Activated T-cell treated with anti-CD3 and anti-CD28 coated beads for 4 hours (primary cell): ENCODE measurements around the gene CLSTN1.
"Not testable (repeated sequence)": the region's sequence is repeated elsewhere in the genome, so short reads cannot be mapped to it uniquely, and the experiment has no call there.

Source experiments
- DNase-seq: peaks from one replicate; pipeline ENCODE4 v3.0.0-alpha.2; 2020

CLSTN1 gene

DNA sequence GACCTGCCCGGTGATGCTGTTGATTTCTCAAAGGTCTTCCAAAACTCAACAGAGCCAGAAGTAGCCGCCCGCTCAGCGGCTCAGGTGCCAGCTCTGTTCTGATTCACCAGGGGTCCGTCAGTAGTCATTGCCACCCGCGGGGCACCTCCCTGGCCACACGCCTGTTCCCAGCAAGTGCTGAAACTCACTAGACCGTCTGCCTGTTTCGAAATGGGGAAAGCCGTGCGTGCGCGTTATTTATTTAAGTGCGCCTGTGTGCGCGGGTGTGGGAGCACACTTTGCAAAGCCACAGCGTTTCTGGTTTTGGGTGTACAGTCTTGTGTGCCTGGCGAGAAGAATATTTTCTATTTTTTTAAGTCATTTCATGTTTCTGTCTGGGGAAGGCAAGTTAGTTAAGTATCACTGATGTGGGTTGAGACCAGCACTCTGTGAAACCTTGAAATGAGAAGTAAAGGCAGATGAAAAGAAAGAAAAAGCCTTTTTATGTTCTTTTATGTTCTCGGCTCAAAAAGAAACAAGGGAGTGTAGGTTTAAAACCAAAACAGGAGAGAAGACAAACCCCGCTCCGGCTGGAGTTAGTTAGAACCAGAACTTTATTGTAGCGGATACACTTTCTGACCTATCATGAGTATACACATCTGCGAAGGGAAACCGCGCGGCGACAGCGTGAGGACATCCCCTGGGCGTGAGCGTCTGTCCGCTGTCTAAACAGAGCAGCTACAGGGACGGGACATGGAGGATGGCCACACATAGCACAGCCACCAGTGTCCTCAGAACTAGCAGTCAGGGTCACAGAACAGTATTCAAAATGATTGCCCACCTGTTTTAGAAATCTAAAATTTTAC is 95.1 kb downstream of the CLSTN1 start:
- no peak for DNase-seq

DNA sequence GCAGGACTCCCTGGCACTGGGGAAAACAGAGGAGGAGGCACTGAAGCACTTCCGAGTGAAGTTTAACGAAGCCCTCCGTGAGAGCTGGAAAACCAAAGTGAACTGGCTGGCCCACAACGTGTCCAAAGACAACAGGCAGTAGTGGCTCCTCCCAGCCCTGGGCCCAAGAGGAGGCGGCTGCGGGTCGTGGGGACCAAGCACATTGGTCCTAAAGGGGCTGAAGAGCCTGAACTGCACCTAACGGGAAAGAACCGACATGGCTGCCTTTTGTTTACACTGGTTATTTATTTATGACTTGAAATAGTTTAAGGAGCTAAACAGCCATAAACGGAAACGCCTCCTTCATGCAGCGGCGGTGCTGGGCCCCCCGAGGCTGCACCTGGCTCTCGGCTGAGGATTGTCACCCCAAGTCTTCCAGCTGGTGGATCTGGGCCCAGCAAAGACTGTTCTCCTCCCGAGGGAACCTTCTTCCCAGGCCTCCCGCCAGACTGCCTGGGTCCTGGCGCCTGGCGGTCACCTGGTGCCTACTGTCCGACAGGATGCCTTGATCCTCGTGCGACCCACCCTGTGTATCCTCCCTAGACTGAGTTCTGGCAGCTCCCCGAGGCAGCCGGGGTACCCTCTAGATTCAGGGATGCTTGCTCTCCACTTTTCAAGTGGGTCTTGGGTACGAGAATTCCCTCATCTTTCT is 96.7 kb downstream of the CLSTN1 start:
- DNase-seq = no peak

DNA sequence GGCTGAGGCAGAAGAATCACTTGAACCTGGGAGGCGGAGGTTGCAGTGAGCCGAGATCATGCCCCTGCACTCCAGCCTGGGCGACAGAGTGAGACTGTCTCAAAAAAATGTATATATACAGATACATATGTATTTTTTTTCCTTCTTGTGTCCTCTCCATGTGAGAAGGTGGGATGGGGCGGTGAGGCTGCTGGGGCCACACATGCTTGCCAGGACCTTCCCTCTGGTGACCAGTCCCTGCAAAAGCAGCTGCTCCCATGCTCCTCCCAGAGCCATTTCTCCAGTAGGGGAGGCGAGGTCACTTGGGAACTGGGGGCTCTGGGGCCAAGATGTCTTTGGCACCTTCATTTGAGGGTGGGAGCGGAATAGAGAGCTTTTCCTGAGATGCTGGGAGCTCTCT is 97.4 kb downstream of the CLSTN1 start:
- DNase-seq = no peak

DNA sequence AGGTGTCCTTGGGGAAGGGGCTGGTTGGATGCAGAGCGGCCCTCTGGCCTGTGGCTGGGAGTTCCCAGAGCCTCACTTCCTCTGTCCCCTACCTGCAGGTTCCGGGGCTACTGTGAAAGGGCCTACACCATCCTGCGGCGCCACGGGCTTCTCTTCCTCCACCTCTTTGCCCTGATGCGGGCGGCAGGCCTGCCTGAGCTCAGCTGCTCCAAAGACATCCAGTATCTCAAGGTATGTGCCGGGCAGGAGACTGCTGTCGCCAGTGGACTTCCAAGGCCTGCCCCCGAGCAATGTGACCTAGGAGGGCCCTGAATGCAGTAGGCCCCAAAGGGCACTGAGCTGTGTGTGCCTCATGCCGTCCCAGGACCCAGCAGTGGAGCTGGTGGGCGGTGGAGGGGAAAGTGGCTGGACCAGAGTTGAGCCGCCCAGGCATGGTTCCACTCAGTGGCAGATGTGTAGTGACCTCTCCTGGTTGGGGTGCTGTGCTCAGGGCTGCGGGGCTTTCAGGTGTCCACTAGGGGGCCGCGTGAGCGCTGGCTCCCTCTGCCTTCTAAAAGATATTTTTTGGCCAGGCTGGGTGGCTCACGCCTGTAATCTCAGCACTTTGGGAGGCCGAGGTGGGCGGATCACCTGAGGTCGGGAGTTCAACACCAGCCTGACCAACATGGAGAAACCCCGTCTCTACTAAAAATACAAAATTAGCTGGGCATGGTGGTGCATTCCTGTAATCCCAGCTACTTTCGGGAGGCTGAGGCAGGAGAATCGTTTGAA is 98.9 kb downstream of the CLSTN1 start:
- peak; percentile 62 for DNase-seq

DNA sequence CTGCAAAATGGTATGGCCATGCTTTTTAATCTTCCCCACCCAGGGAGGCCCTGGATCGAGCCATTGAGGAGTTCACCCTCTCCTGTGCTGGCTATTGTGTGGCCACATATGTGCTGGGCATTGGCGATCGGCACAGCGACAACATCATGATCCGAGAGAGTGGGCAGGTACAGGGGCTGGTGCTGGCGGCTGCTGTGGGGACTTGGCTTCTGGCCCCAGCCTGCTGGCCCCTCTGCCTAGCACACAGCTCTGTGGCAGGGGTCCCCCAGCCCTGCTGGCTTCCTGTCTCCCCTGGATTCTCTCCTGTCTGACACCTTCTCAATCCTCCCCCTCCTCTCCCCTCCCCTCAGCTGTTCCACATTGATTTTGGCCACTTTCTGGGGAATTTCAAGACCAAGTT is 99.8 kb downstream of the CLSTN1 start:
- no peak for DNase-seq

DNA sequence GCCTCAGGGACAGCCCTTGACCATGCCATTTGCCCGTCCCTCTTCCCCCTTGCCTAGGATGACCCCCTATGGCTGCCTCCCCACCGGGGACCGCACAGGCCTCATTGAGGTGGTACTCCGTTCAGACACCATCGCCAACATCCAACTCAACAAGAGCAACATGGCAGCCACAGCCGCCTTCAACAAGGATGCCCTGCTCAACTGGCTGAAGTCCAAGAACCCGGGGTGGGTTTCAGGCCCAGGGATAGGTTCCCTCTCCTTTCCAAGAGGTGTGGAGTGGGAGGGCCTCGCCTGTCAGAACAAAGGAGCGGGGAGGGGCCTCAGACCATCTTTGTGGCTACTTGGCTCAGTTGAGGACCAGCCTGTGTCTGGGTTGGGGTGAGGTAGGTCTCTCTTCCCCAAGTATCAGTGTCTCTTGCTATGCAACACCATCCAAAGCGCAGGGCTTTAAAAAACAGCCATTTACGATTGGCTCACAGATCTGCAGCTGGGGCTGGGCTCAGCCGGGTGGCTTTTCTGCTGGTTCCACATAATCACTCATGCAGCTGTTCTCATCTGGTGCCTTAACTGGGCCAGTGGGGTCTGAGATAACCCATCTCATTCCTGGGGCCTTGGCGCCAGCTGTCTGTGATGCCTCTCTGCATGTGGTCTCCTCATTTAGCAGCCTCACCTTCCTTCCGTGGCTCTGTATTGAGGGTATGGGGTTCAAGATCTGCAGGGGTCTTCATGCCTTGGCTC is 100.5 kb downstream of the CLSTN1 start:
- DNase-seq = no peak

DNA sequence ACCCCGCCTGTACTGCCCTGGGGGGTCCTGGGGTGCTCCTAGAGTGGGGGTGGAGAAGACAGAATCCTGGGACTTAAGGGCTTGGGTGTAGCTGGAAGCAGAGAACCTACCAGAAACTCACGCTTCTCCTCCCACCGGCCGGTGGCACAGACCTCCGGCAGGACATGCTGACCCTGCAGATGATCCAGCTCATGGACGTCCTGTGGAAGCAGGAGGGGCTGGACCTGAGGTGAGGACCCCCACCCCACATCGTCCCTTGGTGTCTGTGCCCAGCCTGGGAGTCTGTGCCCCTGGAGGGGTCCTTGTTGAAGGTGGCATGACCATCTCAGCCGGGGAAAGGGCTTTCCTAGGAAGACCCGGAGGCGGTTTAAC is 101.4 kb downstream of the CLSTN1 start:
- DNase-seq = no peak

DNA sequence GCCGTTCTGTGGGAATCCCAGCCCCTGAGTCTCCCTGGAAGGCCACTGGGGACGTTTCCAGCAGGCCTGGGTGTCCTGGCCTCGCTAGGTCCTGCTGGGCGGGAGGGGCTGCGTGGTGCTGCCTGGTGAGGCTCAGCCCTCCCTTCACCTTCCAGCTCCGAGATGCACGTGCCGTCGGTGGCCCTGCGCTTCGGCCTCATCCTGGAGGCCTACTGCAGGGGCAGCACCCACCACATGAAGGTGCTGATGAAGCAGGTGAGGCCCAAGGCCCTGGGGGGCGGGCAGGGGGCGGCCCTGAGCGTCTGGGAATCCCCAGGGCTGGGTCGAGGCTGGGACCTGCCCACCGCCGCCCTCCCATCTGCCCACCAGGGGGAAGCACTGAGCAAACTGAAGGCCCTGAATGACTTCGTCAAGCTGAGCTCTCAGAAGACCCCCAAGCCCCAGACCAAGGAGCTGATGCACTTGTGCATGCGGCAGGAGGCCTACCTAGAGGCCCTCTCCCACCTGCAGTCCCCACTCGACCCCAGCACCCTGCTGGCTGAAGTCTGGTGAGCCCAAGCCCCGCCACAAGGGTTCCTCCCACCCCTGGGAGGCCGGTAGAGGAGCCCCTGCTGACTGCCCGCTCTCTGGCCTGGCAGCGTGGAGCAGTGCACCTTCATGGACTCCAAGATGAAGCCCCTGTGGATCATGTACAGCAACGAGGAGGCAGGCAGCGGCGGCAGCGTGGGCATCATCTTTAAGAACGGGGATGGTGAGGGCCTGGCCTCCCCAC is 102.0 kb downstream of the CLSTN1 start:
- peak; percentile 75 for DNase-seq

DNA sequence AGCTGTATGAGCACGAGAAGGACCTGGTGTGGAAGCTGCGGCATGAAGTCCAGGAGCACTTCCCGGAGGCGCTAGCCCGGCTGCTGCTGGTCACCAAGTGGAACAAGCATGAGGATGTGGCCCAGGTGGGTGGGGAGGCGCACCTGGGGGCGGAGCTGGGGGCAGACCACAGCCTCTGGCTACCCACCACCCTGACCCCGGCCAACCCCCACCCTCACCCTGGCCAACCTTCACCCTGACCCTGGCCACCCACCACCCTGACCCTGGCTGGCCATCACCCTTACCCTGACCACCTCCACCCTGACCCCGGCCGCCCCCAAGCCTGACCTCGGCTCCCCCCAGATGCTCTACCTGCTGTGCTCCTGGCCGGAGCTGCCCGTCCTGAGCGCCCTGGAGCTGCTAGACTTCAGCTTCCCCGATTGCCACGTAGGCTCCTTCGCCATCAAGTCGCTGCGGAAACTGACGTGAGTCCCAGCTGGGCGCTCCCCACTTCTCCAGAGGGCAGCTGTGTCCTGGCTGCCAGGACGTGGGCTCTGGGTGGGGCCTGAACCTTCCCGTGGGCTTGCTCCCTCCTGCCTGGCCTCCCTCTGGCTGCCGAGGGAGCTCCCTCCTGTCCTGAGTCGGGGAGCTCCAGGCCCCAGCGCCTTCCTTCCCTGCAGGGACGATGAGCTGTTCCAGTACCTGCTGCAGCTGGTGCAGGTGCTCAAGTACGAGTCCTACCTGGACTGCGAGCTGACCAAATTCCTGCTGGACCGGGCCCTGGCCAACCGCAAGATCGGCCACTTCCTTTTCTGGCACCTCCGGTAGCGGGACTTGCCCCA is 102.8 kb downstream of the CLSTN1 start:
- DNase-seq = no peak

DNA sequence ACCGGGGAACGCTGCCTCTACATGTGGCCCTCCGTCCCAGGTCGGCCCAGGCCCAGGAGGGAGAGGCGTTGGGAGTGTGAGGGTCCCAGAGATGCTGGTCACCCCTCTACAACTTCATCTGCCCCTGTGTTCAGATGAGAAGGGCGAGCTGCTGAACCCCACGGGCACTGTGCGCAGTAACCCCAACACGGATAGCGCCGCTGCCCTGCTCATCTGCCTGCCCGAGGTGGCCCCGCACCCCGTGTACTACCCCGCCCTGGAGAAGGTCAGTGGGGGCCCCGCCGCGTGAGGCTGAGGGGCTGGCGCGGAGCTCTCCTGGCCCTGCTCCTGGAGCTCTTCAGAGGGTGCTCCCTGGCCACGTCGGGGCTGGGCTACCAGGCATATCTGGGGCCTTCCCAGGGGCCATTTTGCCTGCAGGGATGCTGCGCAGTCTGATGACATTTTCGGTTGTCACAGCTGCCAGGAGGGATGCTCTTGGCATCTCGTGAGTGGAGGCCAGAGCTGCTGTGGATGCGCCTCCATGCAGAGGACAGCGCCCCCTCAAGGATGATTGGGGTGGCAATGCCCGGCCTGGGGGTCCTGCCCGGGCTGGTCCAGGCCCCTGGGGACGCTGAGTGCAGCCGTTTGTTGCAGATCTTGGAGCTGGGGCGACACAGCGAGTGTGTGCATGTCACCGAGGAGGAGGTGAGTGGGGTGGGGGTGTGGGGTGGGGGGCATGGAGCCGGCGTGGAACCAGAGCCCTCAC is 103.6 kb downstream of the CLSTN1 start:
- DNase-seq = no peak

DNA sequence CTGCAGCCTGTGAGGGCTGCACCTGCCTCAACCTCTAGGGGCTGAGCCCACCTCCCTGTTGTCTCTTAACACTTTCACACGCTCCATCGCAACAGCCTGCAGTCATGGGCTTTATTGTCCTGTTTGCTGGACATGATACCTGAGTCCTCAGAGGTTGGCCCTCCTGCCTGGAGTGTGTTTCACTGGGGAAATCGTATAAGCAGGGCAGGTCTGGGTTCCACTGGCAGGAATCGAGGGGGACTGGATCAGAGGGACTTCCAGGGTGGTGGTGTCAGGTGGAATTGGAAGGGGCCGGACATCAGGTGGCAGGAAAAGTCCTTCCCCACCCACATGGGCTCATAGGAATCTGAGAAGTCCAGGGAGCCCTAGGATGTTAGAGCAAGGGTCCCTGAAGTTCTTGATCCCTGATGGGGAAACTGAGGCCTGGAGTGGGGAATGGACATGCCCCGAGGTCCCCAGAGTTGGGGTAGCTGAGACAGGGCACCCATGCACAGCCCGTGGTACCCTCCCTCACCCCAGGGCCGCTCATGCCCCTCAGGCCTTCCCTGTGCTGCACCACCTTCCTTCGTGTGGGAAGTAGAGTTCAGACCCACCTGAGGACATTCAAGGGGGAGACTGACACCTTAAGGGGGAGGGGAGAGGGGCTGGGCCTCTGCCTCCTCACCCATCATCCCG is 105.6 kb downstream of the CLSTN1 start:
- DNase-seq = no peak

DNA sequence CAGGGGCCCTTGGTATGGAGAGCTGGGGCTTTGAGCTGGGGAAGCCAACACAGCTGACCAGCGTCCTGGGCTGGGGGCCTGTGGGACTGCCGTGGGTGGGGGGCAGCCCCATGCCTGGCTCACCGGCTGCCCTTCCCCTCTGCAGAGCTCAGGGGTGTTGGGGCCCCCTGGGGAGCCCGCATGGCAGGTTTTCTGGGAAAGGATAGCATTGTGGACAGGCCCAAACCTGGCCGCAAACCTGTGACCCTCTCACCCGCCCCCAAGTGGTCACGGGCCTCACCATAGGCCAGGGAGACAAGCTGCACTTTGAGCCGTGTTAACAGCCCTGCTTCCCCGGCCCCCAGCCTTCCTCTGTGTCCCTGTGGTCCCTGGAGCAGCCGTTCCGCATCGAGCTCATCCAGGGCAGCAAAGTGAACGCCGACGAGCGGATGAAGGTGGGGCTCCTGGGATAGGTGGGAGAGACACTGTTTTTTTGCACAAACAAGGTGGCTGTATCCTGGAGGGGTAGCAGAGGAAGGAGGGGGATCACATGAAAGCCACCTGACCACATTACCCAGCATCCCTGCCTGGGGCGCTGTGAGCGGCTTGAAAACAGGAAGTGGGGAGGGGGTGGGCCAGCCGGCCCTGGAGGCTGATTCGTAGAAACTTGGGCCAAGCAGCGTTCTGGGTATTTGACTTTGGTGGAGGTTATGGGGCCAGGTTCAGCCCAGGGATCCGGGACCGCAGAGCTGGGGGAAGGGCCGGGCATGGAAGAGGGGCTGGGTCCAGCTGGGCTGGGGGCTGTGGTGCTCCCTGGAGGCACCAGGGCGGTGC is 106.4 kb downstream of the CLSTN1 start:
- peak; percentile 61 for DNase-seq

DNA sequence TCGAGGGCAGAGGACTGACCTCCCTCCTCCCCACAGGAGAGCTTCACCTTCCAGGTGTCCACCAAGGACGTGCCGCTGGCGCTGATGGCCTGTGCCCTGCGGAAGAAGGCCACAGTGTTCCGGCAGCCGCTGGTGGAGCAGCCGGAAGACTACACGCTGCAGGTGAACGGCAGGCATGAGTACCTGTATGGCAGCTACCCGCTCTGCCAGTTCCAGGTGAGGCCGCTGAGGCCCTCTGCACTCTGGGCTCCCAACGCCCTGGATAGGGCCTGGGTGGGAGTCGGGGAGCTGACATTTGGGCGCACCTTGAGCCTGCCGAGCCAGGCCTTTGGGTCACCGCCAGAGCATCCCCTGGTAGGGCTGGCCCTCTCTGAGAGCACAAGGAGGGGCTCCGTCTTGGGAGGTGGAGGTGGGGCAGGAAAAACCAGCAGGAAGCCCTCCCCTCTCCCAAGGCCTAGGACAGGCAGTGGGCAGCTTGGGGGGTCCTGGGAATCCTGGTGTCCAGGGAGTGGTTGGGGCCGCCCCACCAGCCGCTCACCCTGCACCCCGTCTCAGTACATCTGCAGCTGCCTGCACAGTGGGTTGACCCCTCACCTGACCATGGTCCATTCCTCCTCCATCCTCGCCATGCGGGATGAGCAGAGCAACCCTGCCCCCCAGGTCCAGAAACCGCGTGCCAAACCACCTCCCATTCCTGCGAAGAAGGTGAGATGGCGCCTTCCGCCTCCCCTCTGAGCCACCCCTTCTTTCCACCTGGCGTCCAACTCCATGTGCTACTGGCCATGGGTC is 107.2 kb downstream of the CLSTN1 start:
- no peak for DNase-seq

DNA sequence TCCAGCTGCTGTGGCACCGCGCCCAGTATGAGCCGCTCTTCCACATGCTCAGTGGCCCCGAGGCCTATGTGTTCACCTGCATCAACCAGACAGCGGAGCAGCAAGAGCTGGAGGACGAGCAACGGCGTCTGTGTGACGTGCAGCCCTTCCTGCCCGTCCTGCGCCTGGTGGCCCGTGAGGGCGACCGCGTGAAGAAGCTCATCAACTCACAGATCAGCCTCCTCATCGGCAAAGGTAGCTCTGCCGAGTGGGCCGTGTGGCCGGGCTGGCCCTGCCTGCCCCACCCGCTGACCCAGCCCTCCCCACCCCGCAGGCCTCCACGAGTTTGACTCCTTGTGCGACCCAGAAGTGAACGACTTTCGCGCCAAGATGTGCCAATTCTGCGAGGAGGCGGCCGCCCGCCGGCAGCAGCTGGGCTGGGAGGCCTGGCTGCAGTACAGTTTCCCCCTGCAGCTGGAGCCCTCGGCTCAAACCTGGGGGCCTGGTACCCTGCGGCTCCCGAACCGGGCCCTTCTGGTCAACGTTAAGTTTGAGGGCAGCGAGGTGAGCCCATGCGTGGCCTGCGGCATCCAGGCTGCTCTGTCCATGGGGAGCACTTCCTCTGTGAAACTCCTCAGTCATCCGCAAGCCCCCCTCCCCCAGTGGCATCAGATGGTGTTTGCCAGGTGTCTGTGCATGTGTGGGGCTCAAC is 108.1 kb downstream of the CLSTN1 start:
- DNase-seq = no peak

DNA sequence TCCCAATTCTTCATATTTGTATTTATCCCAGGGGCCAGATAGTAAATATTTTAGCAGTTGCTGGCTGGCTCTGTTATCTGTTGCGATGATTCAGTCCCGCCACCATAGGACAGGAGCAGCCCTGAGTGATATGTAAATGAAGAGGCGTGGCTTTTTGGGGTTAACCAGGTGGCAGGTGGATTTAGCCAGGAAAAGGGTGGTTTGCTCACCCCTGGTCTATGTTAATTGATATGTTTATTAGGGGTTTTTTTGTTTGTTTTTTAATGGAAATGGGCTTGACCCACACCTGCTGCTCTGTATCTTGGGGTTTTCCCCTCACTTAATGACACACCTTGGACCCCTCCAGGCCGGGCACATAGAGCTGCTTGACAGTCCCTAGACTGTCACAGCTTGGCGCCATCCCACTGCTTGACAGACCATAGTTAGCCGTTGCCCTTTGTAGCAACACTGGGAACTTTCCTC is 109.5 kb downstream of the CLSTN1 start:
- DNase-seq = peak; percentile 43

DNA sequence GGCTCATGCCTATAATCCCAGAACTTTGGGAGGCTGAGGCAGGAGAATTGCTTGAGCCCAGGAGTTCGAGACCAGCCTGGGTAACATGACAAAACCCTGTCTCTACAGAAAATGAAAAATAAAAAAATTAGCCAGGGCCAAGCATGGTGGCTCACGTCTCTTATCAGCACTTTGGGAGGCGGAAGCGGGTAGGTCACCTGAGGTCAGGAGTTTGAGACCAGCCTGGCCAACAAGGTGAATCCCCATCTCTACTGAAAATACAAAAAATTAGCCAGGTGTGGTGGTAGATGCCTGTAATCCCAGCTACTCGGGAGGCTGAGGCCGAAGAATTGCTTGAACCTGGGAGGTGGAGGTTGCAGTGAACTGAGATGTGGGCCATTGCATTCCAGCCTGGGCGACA is 111.0 kb downstream of the CLSTN1 start:
- DNase-seq = not testable (repeated sequence)

DNA sequence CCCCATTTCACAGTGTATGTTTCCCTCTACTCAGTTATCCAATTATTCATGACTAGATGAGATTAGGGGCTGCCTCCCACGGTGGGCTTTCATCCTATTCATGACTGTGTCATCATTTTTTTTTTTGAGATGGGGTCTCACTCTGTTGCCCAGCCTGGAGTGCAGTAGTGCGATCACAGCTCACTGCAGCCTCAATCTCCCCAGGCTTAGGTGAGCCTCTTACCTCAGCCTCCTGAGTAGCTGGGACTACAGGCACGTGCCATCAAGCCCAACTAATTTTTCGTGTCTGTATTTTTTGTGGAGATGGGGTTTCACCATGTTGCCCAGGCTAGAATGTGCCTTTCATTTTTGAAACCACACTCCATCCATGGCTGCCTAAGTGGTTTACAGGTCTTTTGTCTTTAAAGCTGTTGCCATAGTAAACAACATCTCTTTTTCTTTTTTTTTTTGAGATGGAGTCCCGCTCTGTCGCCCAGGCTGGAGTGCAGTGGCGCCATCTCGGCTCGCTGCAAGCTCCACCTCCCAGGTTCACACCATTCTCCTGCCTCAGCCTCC is 112.2 kb downstream of the CLSTN1 start:
- DNase-seq = no peak
